GM19324 (cell line): ENCODE data around the gene DPY19L3.
"Not testable (repeated sequence)": the region's sequence is repeated elsewhere in the genome, so short reads cannot be mapped to it uniquely, and the experiment has no call there.

ENCODE experiments used
- ATAC-seq: cut with Tn5 transposase; IDR thresholded peaks from one replicate; pipeline ENCODE4 v1.9.1; 2021; ENCODE audit warnings: mild to moderate bottlenecking, moderate library complexity; ENCODE audit not compliant: unreplicated experiment, low FRiP score

The DPY19L3 gene, protein sequence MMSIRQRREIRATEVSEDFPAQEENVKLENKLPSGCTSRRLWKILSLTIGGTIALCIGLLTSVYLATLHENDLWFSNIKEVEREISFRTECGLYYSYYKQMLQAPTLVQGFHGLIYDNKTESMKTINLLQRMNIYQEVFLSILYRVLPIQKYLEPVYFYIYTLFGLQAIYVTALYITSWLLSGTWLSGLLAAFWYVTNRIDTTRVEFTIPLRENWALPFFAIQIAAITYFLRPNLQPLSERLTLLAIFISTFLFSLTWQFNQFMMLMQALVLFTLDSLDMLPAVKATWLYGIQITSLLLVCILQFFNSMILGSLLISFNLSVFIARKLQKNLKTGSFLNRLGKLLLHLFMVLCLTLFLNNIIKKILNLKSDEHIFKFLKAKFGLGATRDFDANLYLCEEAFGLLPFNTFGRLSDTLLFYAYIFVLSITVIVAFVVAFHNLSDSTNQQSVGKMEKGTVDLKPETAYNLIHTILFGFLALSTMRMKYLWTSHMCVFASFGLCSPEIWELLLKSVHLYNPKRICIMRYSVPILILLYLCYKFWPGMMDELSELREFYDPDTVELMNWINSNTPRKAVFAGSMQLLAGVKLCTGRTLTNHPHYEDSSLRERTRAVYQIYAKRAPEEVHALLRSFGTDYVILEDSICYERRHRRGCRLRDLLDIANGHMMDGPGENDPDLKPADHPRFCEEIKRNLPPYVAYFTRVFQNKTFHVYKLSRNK

GRCh38 chr19:32405431-32406160 lies at the start of gene DPY19L3:
TSS of gene DPY19L3 (plus strand) at chr19:32405770. CDS start at chr19:32408254, 2,484 bp downstream.
- peak; percentile 96 for ATAC-seq

GRCh38 chr19:32357720-32358119 lies 47.9 kb upstream of the DPY19L3 start:
- no peak for ATAC-seq

DNA sequence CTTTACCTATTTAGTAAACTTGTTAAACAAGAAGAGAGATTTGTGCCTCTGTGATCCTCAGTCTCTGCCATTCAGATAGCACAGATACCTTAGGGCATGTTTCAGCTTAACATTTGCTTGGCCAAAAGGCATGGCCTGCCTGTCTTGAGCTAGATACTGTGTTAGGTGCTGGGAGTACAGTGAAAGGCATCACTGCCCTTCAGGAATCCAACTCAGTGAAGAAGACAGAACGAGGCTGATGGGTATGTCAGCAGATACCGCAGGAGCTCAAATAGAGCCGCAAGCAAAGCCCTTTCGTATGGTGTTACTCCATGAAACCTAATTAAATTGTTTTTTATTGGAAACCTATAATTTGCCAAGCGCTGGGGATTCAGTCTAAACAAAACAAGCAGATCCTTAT lies 47.2 kb upstream of the DPY19L3 start:
- ATAC-seq: no peak

- ATAC-seq: no peak
Observed at GRCh38 chr19:32359581-32359980, 46.0 kb upstream of the DPY19L3 start.

- no peak for ATAC-seq
Observed at GRCh38 chr19:32361574-32362317, 43.8 kb upstream of the DPY19L3 start.

DNA sequence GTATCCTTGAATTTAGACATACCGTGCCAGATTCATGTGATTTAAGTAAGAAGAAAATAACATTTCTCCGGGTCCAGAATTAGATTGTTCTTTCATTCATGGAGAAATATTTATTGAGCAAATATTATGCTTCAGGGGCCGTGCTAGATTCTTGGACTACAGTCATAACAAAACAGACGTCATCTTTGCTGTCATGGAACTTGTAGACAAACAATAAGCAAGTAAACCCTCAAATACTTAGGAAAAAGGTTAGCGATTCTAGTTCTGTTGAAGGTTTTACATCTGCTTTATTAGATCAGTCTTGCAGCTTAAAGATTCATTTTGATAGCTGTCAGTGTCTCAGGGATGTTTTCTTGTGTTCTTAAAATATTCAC lies 43.3 kb upstream of the DPY19L3 start:
- ATAC-seq: no peak

DNA sequence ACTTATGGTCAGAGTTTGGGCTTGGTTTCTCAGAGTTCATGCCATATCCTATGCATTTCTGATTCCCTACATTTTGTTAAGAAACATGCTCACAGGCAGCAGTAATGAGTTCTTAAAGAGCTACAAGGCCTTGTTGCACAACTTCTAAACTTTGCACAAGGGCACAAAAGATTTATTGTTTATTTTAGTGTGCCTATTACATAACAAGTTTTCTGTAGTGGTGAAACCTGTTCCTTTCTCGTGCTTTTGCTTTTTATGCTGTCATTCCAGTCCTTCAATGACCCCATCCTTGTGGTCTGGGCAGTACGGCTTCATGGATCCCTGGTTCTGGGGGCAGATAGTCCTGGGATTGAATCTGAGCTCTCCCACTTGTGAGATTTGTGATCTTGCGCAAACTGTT lies 42.4 kb upstream of the DPY19L3 start:
- no peak for ATAC-seq

DNA sequence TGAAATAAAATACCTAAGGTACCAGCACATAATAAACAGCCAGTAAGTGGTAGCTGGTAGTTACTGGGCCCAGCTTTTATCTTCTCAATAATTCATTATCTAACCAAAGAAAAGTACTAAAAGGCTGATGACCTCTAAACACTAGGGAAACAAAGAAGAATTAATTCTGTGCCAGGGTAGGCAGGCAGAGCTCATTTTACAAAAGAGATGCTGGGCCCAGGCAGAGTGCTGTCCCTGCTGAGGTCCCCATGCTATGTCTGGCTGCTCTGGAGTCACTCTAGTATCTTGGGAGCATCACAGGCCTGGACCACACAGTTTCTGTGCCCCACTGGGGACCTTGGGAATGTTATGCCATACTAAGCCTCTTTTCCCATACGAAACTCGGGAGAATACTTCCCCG lies 41.9 kb upstream of the DPY19L3 start:
- no peak for ATAC-seq

DNA sequence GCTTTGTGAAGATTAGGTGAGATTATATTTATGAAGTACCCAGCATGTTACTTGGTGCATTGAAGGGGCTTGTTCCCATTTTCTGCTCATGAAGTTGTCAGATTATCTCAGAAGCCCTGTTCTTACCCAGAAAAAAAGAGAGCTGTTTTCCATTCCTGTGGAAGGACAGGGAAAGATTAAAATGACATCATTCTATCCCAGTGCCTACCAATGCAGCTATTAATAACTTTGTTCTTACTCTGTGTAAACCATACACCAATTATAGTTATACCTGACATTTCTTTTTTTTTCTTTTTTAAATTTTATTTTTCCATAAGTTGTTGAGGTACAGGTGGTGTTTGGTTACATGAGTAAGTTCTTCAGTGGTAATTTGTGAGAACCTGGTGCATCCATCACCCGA lies 41.5 kb upstream of the DPY19L3 start:
- no peak for ATAC-seq

GRCh38 chr19:32367063-32367462 lies 38.5 kb upstream of the DPY19L3 start:
- no peak for ATAC-seq

GRCh38 chr19:32367948-32368536 lies 37.5 kb upstream of the DPY19L3 start:
- ATAC-seq: no peak

- no peak for ATAC-seq
Observed at GRCh38 chr19:32368787-32369186, 36.8 kb upstream of the DPY19L3 start.

- ATAC-seq: no peak
Observed at GRCh38 chr19:32372726-32373517, 32.6 kb upstream of the DPY19L3 start.

GRCh38 chr19:32373585-32374295 lies 31.8 kb upstream of the DPY19L3 start:
- no peak for ATAC-seq

DNA sequence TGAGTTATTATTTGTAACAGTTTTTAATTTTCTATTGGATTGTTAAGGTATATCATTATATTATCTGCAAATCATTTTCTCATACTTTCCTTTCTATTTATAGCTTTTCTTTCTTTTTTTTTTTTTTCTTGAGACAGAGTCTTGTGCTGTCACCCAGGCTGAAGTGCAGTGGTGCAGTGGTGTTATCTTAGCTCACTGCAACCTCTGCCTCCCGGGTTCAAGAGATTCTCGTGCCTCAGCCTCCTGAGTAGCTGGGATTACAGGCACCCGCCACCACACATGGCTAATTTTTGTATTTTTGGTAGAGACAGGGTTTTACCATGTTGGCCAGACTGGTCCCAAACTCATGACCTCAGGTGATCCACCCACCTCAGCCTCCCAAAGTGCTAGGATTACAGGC lies 31.2 kb upstream of the DPY19L3 start:
- ATAC-seq: not testable (repeated sequence)

DNA sequence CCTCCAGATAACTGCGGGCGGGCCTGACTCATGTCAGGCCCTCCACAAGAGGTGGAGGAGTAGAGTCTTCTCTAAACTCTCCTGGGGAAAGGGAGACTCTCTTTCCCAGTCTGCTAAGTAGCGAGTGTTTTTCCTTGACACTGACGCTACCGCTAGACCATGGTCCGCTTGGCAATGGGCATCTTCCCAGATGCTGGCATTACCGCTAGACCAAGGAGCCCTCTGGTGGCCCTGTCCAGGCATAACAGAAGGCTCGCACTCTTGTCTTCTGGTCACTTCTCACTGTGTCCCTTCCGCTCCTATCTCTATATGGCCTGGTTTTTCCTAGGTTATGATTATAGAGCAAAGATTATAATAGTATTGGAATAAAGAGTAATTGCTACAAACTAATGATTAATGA lies 28.5 kb upstream of the DPY19L3 start:
- ATAC-seq: not testable (repeated sequence)

GRCh38 chr19:32380269-32380668 lies 25.3 kb upstream of the DPY19L3 start:
- ATAC-seq: no peak

DNA sequence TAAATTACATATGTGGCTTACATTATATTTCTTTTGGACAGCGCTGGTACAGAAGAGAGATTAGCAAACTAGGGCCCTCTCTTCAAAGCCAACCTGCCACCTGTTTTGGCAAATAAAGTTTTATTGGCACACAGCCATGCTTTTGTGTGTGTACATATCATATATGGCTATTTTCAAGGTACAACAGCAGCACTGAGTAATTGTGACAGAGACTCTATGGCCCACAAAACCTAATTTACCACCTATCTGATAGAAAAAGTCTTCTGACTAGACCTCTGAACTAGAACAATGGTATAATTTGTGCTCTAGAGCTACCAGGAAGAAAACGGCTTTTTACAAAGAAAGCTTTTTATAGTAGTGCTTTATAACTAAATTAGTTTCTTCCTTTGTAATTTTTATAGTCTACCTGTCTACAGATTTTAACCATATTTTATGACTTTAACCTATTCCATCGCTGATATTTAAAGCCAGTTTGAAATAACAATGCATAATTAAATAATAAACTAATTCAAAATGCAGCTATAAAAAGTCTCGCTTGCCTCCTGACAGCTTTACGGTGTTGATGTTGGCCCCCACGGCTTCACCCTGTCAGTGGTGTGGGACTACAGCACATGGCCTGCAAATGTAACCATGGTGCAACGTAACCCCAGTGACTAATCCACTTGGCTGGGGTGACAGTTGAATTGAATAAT lies 17.7 kb upstream of the DPY19L3 start:
- no peak for ATAC-seq
